Esophagus squamous epithelium (tissue), 5 donors: ENCODE data around the gene ARL2. TPM values are rescaled to one million over a fixed set of nuclear protein-coding genes. Genes with fewer than 3 reads are reported as not detected.
A peak's percentile ranks its signal among the peaks of the same experiment; 100 is the strongest.

ENCODE experiments used
- DNase-seq: peaks from one replicate; lab custom pipeline; 2025; lab: John Stamatoyannopoulos, UW
- H3K27ac ChIP-seq, 4 donors: fragments of 200-600 bp; sonication (generic); one replicate each; pipeline ENCODE4 v1.5.1; 2016 to 2019; ENCODE audit warnings: mild to moderate bottlenecking in 1 of 4
- H3K27me3 ChIP-seq, 4 donors: fragments of 200-600 bp; sonication (generic); 1 replicate in 3 of 4; 2 replicates in 1 of 4; pipeline versions ENCODE4 v1.5.1 to v1.6.0; 2017 to 2021; ENCODE audit warnings: antibody characterized with exemption in 1 of 4
- H3K36me3 ChIP-seq, 3 donors: fragments of 200-600 bp; sonication (generic); one replicate each; pipeline ENCODE4 v1.5.1; 2016 to 2019
- H3K4me1 ChIP-seq, 3 donors: fragments of 200-600 bp; sonication (generic); one replicate each; pipeline ENCODE4 v1.5.1; 2017 to 2019
- H3K4me3 ChIP-seq, 4 donors: fragments of 200-600 bp; sonication (generic); 1 replicate in 3 of 4; 2 replicates in 1 of 4; pipeline ENCODE4 v1.5.1; 2016 to 2019; ENCODE audit warnings: mild to moderate bottlenecking in 2 of 4, moderate library complexity in 1 of 4
- H3K9me3 ChIP-seq, 3 donors: fragments of 200-600 bp; sonication (generic); one replicate each; pipeline ENCODE4 v1.5.1; 2016 to 2019
- POLR2A ChIP-seq, 4 donors: fragments of 450-650 bp; IDR thresholded peaks; one replicate each; pipeline ENCODE4 v1.6.1; 2017; ENCODE audit warnings: antibody characterized with exemption in 4 of 4, mild to moderate bottlenecking in 4 of 4, moderate library complexity in 3 of 4
- WGBS, 2 donors: methylation state at CpG; one replicate each; pipeline ENCODE4 v1.1.5; 2018; 5-methylcytosine and 5-hydroxymethylcytosine counted together
- intact Hi-C: fragments of 100-400 bp; cut with DNase I; formaldehyde crosslinking; loops from one replicate; pipeline ENCODE4 v1.15.0; 2022
- total RNA-seq, 4 donors: library from RNA; depleted of rRNA; stranded (reverse); fragments of >200 nt; gene quantifications; one replicate each; pipeline ENCODE4 v1.1.0, GENCODE V29; 2016
- TF ChIP-seq, protein P1 (sequence below), 6 experiments: fragments of 450-650 bp in 4 of 6; fragments of 200-600 bp in 2 of 6; sonication (generic) in 2 of 6; IDR thresholded peaks; one replicate each; pipeline ENCODE4 v1.5.1; 2016 to 2019; ENCODE audit warnings: antibody characterized with exemption in 6 of 6, mild to moderate bottlenecking in 4 of 6, moderate library complexity in 4 of 6
- donor health status: DM: yes; HTN: yes; CAD: no.

The ARL2 gene
- total RNA-seq, 4 donors from 2014 or later, result 42.5 to 82.1 (median 65.0) TPM

DNA sequence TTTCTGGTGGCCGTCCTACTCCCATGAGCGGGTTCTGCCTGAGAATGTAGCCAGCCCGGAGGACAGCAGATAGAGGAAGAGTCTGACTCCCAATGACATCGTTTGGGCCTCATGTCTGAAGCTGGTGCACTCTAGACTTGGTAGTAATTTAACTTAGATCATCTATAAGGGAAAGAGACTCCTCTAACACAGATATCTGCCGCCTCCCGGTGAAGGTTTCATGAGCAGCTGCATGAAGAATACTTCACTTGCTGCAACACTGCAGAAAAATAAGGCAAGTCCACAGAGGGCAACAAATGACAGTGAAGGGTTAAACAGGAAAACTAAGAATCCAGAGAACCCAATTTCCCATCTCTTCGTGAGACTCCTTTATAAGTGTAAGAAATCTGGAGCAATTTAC is 5.9 kb upstream of the ARL2 start:
- DNase-seq, result no peak
- intact Hi-C loops, result no loop called here
- no peaks in the 10 kb centered on the region for H3K36me3 ChIP-seq
- H3K27me3 ChIP-seq, result no peaks in the 10 kb centered on the region
- TF ChIP-seq, protein P1, sequence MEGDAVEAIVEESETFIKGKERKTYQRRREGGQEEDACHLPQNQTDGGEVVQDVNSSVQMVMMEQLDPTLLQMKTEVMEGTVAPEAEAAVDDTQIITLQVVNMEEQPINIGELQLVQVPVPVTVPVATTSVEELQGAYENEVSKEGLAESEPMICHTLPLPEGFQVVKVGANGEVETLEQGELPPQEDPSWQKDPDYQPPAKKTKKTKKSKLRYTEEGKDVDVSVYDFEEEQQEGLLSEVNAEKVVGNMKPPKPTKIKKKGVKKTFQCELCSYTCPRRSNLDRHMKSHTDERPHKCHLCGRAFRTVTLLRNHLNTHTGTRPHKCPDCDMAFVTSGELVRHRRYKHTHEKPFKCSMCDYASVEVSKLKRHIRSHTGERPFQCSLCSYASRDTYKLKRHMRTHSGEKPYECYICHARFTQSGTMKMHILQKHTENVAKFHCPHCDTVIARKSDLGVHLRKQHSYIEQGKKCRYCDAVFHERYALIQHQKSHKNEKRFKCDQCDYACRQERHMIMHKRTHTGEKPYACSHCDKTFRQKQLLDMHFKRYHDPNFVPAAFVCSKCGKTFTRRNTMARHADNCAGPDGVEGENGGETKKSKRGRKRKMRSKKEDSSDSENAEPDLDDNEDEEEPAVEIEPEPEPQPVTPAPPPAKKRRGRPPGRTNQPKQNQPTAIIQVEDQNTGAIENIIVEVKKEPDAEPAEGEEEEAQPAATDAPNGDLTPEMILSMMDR (IDR thresholded peaks at IDR 0.05), result no peak
- no peak for TF ChIP-seq POLR2A (IDR thresholded peaks at IDR 0.05)
- no peak overlapping the region for H3K27ac ChIP-seq
- no peaks in the 10 kb centered on the region for H3K9me3 ChIP-seq
- H3K4me3 ChIP-seq, result no peak overlapping the region
- peaks cover under 1 to 12% (median 1%) of the 10 kb centered on the region in 3 donors for H3K4me1 ChIP-seq
- 68 to 81% methylated on average over 4 to 7 of the region's 7 CpGs for WGBS, 2 donors

- H3K36me3 ChIP-seq, result no peaks in the 10 kb centered on the region
- 76 to 100% methylated on average over 2 of the region's 2 CpGs for WGBS, 2 donors
- no peaks in the 10 kb centered on the region for H3K27me3 ChIP-seq
- peaks cover 5 to 20% (median 5%) of the 10 kb centered on the region in 3 donors for H3K4me1 ChIP-seq
- H3K9me3 ChIP-seq, result no peaks in the 10 kb centered on the region
- H3K4me3 ChIP-seq, result no peak overlapping the region
- no peak for TF ChIP-seq POLR2A (IDR thresholded peaks at IDR 0.05)
- TF ChIP-seq, protein P1 (IDR thresholded peaks at IDR 0.05), result no peak
- H3K27ac ChIP-seq, result no peak overlapping the region
- intact Hi-C loops, result no loop called here
- DNase-seq, result no peak
Measured at GRCh38 chr11:65008873-65009272, 5.1 kb upstream of the ARL2 start.

- Histone ChIP-seq H3K4me3 (peak overlapping the region; percentile 73 to 99 (median 96)), H3K36me3 (peaks cover 0 to 9% (median 1%) of the 10 kb centered on the region in 3 donors), H3K4me1 (peaks cover 17 to 38% (median 19%) of the 10 kb centered on the region in 3 donors), H3K9me3 (no peaks in the 10 kb centered on the region), H3K27ac (peak overlapping the region; percentile 98 to 100 (median 99)), H3K27me3 (no peaks in the 10 kb centered on the region)
- peak in 3 of 4 donors; percentile 51 to 62 (median 58) for TF ChIP-seq POLR2A (IDR thresholded peaks at IDR 0.05)
- TF ChIP-seq, protein P1 (IDR thresholded peaks at IDR 0.05), result peak; percentile 73 to 96 (median 90)
- peak; percentile 43 for DNase-seq
- intact Hi-C loops, result loop anchor here (5.0 kb wide), 1 partner anchor 161 kb away; no protein-coding TSS in a partner anchor
- WGBS, 2 donors, result 34 to 37% methylated on average over 7 to 8 of the region's 22 CpGs
Measured at GRCh38 chr11:65013130-65013887, 651 bp upstream of the ARL2 start.

- Histone ChIP-seq H3K4me1 (peaks cover 17 to 38% (median 19%) of the 10 kb centered on the region in 3 donors), H3K27me3 (no peaks in the 10 kb centered on the region), H3K4me3 (peak overlapping the region; percentile 73 to 99 (median 96)), H3K36me3 (peaks cover 0 to 24% (median 9%) of the 10 kb centered on the region in 3 donors), H3K27ac (peak overlapping the region; percentile 98 to 100 (median 99)), H3K9me3 (no peaks in the 10 kb centered on the region)
- 38 to 49% methylated on average over 15 to 20 of the region's 23 CpGs for WGBS, 2 donors
- DNase-seq, result no peak
- TF ChIP-seq, protein P1 (IDR thresholded peaks at IDR 0.05), result no peak
- TF ChIP-seq POLR2A (IDR thresholded peaks at IDR 0.05), result no peak
- intact Hi-C loops, result loop anchor here (5.0 kb wide), 1 partner anchor 162 kb away; no protein-coding TSS in a partner anchor
Measured at GRCh38 chr11:65014726-65015227, 817 bp downstream of the ARL2 start.

GRCh38 chr11:65016705-65017104 is 2.7 kb downstream of the ARL2 start:
- Histone ChIP-seq H3K9me3 (no peaks in the 10 kb centered on the region), H3K27ac (no peak overlapping the region), H3K4me3 (no peak overlapping the region), H3K4me1 (peaks cover 17 to 38% (median 19%) of the 10 kb centered on the region in 3 donors), H3K36me3 (peaks cover 0 to 43% (median 9%) of the 10 kb centered on the region in 3 donors), H3K27me3 (no peaks in the 10 kb centered on the region)
- 73 to 74% methylated on average over 4 of the region's 4 CpGs for WGBS, 2 donors
- TF ChIP-seq, protein P1 (IDR thresholded peaks at IDR 0.05), result no peak
- no peak for TF ChIP-seq POLR2A (IDR thresholded peaks at IDR 0.05)
- intact Hi-C loops, result no loop called here
- DNase-seq, result no peak
